ENCODE data around the gene CCNL2. TPM values are rescaled to one million over a fixed set of nuclear protein-coding genes. Genes with fewer than 3 reads are reported as not detected.
A peak's percentile ranks its signal among the peaks of the same experiment; 100 is the strongest.

Gene CCNL2
- total and polyA plus RNA-seq, 4 donors, result 46.4 to 170 (median 104) TPM

DNA sequence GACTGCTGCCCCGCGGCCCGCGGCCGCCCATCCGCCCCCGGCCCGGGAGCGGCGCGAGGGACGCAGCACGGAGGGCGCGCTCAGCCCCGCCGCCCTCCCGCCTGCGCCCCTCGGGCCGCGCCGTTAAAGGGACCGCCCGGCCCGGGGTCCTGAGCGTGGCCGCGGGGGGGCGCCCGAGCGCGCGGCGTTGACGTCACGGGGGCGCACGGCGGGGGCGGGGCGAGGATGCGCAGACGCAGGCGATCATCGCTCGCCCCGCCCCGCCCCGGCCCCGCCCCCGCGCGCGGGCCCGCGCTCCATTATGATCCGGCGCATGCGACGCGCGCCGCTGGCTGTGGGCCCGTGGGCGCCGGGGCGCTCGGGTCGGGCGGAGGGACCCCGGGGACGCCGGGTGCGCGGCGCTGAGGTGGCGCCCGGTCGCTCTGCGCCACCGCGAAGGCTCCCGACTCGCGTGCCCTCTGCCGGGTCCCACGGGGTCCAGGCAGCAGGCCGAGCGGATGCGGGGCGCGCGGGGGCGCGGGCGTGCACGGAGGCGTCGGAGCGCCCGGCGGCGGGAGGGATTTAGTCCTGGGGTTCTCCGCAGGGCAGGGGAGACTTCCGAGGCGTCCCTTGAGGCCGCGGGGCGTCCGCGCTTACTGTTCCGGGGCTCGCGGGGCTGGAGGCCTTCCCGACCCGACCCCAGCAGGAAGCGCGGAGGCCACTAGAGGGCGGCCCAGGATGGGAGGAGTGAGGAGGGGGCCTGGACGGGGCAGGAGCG lies 49.7 kb downstream of the CCNL2 start, which contains the start of gene DVL1:
Gene DVL1, minus strand, starts transcription at position 163 of the 757 bp plus-strand sequence. CDS start 353 bp downstream, outside the sequence.
- peak; percentile 82 for DNase-seq (ENCODE audit: low spot score)
- Histone ChIP-seq H3K9ac (ENCODE audit: low read depth in 1 of 2, low read length in 2 of 2) (peak within 1 kb of the TSS; percentile 74 to 75), H3K9me3 (ENCODE audit: control insufficient read depth in 4 of 4, low read length in 3 of 4) (no peaks in the 10 kb centered on the region), H3K4me1 (ENCODE audit: control insufficient read depth in 4 of 4, insufficient read depth in 4 of 4, low read length in 3 of 4) (peaks cover 28 to 60% (median 42%) of the 10 kb centered on the region in 4 donors), H3K27ac (ENCODE audit: low read depth in 1 of 2, low read length in 2 of 2) (peak within 1 kb of the TSS; percentile 64 to 87), H3K36me3 (ENCODE audit: control insufficient read depth in 4 of 4, insufficient read depth in 3 of 4, low read depth in 1 of 4, low read length in 3 of 4) (no peaks in the 10 kb centered on the region), H3K27me3 (ENCODE audit: control insufficient read depth in 4 of 4, insufficient read depth in 4 of 4, low read length in 3 of 4) (peaks cover 0 to 2% (median 0%) of the 10 kb centered on the region in 4 donors), H3K4me3 (ENCODE audit: low read depth in 1 of 3, low read length in 3 of 3) (peak within 1 kb of the TSS; percentile 74 to 94 (median 79))
- under 1% methylated on average over 122 of the region's 122 CpGs for WGBS
- TF ChIP-seq RAD21 (IDR thresholded peaks at IDR 0.05) (peak in 1 of 2 donors; percentile 62), GABPA (IDR thresholded peaks at IDR 0.05 in 1 of 2, conservative IDR thresholded peaks at IDR 0.05 in 1 of 2) (no peak), CTCF (IDR thresholded peaks at IDR 0.05; ENCODE audit: low read depth, low read length, missing input control) (peak; percentile 43)

- Histone ChIP-seq H3K36me3 (ENCODE audit: control insufficient read depth in 4 of 4, insufficient read depth in 3 of 4, low read depth in 1 of 4, low read length in 3 of 4) (no peaks in the 10 kb centered on the region), H3K4me1 (ENCODE audit: control insufficient read depth in 4 of 4, insufficient read depth in 4 of 4, low read length in 3 of 4) (peaks cover 34 to 65% (median 49%) of the 10 kb centered on the region in 4 donors), H3K4me3 (ENCODE audit: low read depth in 1 of 3, low read length in 3 of 3) (peak overlapping the region; percentile 39 to 94 (median 79)), H3K9ac (ENCODE audit: low read depth in 1 of 2, low read length in 2 of 2) (peak overlapping the region; percentile 74 to 75), H3K27ac (ENCODE audit: low read depth in 1 of 2, low read length in 2 of 2) (peak overlapping the region; percentile 64 to 87), H3K9me3 (ENCODE audit: control insufficient read depth in 4 of 4, low read length in 3 of 4) (no peaks in the 10 kb centered on the region), H3K27me3 (ENCODE audit: control insufficient read depth in 4 of 4, insufficient read depth in 4 of 4, low read length in 3 of 4) (peaks cover 0 to 2% (median 0%) of the 10 kb centered on the region in 4 donors)
- TF ChIP-seq REST (IDR thresholded peaks at IDR 0.05), result no peak
- no peak for TF ChIP-seq YY1 (IDR thresholded peaks at IDR 0.05)
- no peak for TF ChIP-seq EGR1 (IDR thresholded peaks at IDR 0.05; ENCODE audit: low read depth in 2 of 2)
- no peak for TF ChIP-seq CTCF (IDR thresholded peaks at IDR 0.05; ENCODE audit: low read depth, low read length, missing input control)
- TF ChIP-seq, protein P1, sequence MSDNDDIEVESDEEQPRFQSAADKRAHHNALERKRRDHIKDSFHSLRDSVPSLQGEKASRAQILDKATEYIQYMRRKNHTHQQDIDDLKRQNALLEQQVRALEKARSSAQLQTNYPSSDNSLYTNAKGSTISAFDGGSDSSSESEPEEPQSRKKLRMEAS (IDR thresholded peaks at IDR 0.05), result no peak
- TF ChIP-seq RXRA (IDR thresholded peaks at IDR 0.05), result no peak
- TF ChIP-seq TAF1 (conservative IDR thresholded peaks at IDR 0.05), result no peak
- no peak for TF ChIP-seq NR2F2 (IDR thresholded peaks at IDR 0.05)
- no peak for TF ChIP-seq FOXA1 (IDR thresholded peaks at IDR 0.05)
- TF ChIP-seq ZBTB33 (IDR thresholded peaks at IDR 0.05), result no peak
- no peak for TF ChIP-seq RAD21 (IDR thresholded peaks at IDR 0.05)
- no peak for TF ChIP-seq HNF4A (conservative IDR thresholded peaks at IDR 0.05)
- TF ChIP-seq, protein P2, sequence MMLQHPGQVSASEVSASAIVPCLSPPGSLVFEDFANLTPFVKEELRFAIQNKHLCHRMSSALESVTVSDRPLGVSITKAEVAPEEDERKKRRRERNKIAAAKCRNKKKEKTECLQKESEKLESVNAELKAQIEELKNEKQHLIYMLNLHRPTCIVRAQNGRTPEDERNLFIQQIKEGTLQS (IDR thresholded peaks at IDR 0.05), result no peak
- TF ChIP-seq HNF4G (IDR thresholded peaks at IDR 0.05), result no peak
- TF ChIP-seq SP1 (IDR thresholded peaks at IDR 0.05), result no peak
- no peak for TF ChIP-seq FOXA2 (IDR thresholded peaks at IDR 0.05)
- TF ChIP-seq JUND (IDR thresholded peaks at IDR 0.05), result no peak
- TF ChIP-seq GABPA (IDR thresholded peaks at IDR 0.05 in 1 of 2, conservative IDR thresholded peaks at IDR 0.05 in 1 of 2), result no peak
- no peak for DNase-seq (ENCODE audit: low spot score)
- WGBS, result under 1% methylated on average over 109 of the region's 109 CpGs
Observed at GRCh38 chr1:1348420-1349255, 50.5 kb downstream of the CCNL2 start.
